LoVo (cell line): ENCODE measurements around the gene NEO1.
A peak's percentile ranks its signal among the peaks of the same experiment; 100 is the strongest.

ENCODE experiments used
- DNase-seq: peaks from one replicate; pipeline ENCODE4 v3.0.0-alpha.2; 2016; ENCODE audit warnings: low spot score

NEO1 gene

GRCh38 chr15:73051807-73052652 is at the start of gene NEO1:
NEO1 (plus strand) TSS chr15:73052463; CDS start chr15:73052676, 213 bp downstream.
- DNase-seq: peak; percentile 89

GRCh38 chr15:73004462-73004861 is 47.8 kb upstream of the NEO1 start:
- no peak for DNase-seq

DNA sequence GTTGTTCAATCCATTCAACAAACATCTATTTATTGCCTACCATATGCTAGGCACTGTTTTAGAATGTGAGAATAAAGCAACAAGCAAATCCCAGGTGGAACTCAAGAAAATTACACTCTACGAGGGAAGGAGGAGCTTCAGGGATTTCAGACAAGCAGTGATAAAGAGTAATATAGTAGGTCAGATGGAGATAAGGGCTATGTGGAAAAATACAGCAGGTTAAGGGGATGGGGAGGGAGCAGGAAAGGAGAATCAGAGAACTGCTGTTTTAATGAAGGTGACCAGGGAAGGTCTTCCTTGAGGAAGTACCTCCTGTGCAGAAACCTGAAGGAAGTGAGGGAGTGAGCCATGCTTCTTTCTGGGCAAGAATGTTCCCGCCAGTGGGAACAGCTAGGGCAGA is 47.2 kb upstream of the NEO1 start:
- no peak for DNase-seq

- DNase-seq: no peak
Measured at GRCh38 chr15:73005446-73005845, 46.8 kb upstream of the NEO1 start.

DNA sequence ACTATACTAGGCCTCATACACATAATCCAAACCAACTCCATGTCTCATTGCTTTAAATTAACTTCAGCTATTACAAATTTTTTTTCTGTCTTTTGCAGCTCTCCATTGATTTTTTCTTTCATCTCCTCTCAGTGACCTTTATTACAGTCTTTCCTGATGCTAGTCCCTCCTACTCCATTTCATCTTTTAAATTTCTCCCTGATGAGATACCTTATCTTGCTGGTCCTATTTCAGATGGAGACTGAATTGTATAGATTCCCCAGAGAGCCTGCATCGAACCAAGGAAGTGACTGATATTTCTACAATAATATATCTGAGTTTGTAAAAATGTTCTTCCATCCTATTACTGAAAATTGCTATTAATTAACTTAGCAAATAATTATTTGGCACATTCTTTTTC is 45.7 kb upstream of the NEO1 start:
- no peak for DNase-seq

GRCh38 chr15:73009066-73010056 is 42.9 kb upstream of the NEO1 start:
- DNase-seq: no peak

- no peak for DNase-seq
Measured at GRCh38 chr15:73010154-73011152, 41.8 kb upstream of the NEO1 start.

DNA sequence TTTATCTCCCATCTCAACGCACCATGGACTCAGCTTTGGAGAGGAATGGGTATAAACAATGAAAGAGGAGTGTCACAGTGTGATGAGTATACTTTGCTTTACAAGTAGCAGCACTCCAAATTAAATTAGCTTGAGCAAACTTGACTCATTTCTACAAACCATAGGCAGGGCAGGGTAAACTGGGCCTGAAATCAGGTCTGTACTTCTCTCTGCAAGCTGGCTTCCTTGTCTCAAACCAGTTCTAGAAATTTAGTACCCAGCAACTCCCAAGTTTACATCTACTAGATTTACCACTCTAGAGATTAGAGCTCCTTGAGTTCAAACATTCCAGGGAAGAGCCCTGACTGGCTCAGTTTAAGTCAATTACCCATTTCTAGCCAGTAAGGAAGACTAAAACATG is 37.4 kb upstream of the NEO1 start:
- no peak for DNase-seq

GRCh38 chr15:73015493-73015892 is 36.8 kb upstream of the NEO1 start:
- DNase-seq: no peak

DNA sequence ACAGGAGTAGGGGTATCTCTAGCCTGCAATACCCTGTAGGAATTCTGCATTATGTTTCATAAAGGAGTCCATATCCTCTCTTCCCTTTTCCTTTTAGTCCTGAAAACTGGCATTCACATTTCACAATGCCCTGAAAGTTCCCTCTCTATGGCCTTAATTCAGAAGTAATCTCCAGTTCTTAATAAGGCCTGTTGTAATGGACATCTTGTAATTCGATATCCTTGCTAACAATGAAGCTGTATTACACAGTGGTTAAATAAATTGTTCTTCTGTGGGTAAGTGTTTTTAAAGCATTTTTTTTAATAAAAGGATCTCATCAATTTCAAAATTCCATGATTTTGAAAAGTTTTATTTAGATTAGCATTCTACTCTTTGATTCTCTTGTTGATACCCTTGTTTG is 34.3 kb upstream of the NEO1 start:
- DNase-seq: no peak

- DNase-seq: no peak
Measured at GRCh38 chr15:73019154-73019553, 33.1 kb upstream of the NEO1 start.

DNA sequence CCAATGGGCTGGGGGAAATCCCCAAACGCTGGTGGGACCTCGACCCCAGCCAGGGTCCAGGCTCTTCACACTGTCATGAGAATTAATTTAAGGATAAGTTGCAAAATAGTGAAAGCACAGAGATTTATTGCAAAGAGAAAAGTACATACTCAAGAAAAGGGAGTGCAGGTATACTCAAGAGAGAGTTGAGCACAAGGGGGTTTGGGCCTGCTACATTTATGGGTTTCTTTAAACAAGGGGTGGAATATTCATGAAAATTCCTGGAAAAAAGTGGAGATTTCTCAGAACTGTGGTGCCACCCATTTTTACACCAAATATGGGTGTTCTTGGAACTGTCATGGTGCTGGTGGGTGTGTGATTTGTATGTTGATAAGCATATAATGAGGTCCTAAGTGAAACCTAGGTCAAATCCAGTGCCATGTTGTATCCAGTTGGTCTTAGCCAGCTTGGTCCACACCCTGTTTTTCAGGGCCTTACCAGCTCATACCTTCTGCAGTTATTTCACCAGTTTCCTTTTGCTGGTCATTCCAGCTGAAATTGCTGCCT is 32.6 kb upstream of the NEO1 start:
- no peak for DNase-seq

GRCh38 chr15:73021139-73021621 is 31.1 kb upstream of the NEO1 start:
- DNase-seq: no peak

DNA sequence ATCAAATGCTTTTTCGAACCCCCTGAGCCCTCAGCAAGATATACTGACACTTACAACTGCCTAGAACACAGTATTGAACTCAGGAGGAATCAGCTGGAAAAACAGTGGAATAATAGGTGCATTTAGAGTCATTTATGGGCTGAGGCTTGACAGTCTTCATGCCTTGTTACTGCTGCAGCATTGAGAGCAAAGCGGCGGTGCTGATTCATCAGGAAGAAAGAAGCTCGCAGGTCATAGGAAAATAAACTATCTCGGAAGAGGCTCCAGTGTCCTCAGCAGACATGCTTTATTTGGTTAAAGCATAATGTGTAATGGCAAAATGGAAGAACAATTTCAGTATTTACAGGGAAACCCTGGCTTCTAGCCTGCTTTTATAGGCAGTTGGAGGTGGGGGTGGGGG is 30.1 kb upstream of the NEO1 start:
- no peak for DNase-seq

DNA sequence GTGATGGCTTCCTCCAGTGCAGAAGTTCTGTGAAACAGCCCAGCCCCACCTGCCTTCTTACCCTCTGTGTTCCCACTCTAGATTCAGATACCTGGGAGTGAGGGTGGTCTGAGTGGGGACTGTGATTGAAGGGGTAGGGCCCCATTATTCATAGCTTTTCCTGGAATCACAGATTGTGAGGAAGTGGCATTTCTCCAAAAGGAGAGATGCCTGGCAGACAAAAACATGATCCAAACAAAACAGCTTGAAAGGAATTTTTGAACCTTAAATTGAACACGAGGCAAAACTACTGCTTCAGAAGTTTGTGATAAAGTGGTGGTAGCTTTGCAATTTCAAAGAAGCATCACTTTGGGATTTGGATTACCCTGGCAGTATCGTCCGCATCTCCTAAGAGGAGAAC is 29.2 kb upstream of the NEO1 start:
- no peak for DNase-seq

DNA sequence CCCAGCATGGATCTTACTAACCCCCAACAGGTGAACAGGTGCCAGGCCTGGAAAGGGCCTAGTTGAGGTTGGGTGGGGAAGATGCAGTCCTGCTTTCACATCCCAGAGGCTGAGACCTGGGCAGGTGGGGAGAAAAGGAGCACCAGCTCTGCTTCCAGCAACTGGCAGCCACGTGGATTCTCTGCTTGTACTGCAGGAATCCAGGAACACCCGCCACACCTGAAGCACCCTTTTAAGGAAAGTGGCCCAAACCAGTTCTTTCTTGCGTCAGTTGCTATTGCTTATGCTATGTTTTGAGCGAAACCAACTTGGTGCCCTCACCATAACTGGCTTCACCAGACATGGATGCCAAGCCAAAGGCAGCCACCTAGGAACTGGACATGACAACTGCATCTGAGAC is 28.1 kb upstream of the NEO1 start:
- no peak for DNase-seq

DNA sequence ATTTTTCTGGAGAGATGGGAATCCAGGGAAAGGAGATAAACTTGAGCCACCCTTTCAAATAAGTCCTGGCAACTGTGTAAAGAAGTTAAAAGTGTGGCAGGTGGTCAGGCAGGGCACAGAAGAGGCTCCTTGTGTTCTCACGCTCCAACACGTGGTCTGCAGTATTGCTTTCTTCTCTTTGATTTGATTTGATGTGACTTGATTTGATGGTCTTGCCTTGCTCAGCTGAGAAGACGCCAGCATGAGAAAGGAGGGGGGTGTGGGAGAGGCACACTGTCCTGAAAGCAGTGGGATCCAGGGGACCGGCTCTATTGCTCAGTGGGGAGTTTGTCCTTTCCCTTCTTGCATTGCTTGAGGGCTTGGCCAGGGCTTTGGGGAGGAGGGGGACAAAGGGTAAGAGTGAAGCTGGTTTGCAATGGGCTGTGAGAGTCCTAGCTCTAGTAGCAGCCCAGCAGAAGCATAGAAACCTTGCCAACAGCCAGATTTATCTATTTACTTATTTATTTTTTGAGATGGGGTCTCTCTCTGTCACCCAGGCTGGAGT is 25.7 kb upstream of the NEO1 start:
- no peak for DNase-seq

GRCh38 chr15:73028031-73028430 is 24.2 kb upstream of the NEO1 start:
- no peak for DNase-seq

GRCh38 chr15:73028831-73029451 is 23.3 kb upstream of the NEO1 start:
- DNase-seq: no peak

DNA sequence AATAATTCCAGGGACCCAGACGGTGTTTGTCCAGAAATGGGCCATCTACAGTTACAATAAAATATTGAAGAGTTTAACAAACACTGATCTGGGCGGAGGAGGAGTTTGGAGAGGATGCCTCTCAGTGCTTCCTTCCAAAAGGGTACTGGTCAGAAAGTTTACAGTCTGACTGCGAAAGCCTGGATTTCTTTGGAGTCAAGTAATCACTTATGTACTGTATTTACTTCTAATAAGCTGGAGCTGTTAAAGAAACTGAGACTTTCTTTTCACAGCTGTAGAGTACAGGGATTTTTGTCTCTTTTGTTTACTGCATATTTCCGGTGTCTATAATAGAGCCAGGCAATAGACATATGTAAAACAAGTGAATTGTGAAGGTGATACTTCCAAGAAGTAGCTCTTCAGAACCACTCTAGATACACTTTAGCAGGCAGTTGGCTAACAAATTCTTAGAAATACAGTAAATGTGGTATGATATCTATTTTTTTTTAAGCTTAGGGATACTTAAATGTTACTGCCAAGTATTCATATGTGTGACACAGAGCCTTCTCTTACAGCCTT is 22.1 kb upstream of the NEO1 start:
- DNase-seq: no peak
